NCI-H748 (cell line): ENCODE data around the gene MGRN1.

Source experiments
- DNase-seq: peaks from one replicate; lab custom pipeline; 2025; ENCODE audit not compliant: unreplicated experiment; lab: John Stamatoyannopoulos, UW

The MGRN1 gene

GRCh38 chr16:4624015-4624826, at the start of gene MGRN1:
Gene MGRN1 (plus strand): TSS chr16:4624826. CDS start chr16:4624961, 135 bp downstream.
- peak; percentile 94 for DNase-seq

- no peak for DNase-seq
Observed at GRCh38 chr16:4574919-4575705, 49.5 kb upstream of the MGRN1 start.

GRCh38 chr16:4576008-4576407, 48.6 kb upstream of the MGRN1 start:
- DNase-seq, result no peak

- no peak for DNase-seq
Observed at GRCh38 chr16:4578961-4579530, 45.6 kb upstream of the MGRN1 start.

- no peak for DNase-seq
Observed at GRCh38 chr16:4580250-4580649, 44.4 kb upstream of the MGRN1 start.

- DNase-seq, result no peak
Observed at GRCh38 chr16:4583906-4584305, 40.7 kb upstream of the MGRN1 start.

GRCh38 chr16:4586291-4586690, 38.3 kb upstream of the MGRN1 start:
- DNase-seq, result no peak

- DNase-seq, result no peak
Observed at GRCh38 chr16:4588386-4588785, 36.2 kb upstream of the MGRN1 start.

- DNase-seq, result no peak
Observed at GRCh38 chr16:4588961-4589360, 35.7 kb upstream of the MGRN1 start.

GRCh38 chr16:4591191-4591590, 33.4 kb upstream of the MGRN1 start:
- no peak for DNase-seq

GRCh38 chr16:4591706-4592470, 32.7 kb upstream of the MGRN1 start:
- DNase-seq, result no peak

- DNase-seq, result no peak
Observed at GRCh38 chr16:4593086-4593485, 31.5 kb upstream of the MGRN1 start.

GRCh38 chr16:4594433-4595410, 29.9 kb upstream of the MGRN1 start:
- no peak for DNase-seq

- no peak for DNase-seq
Observed at GRCh38 chr16:4597174-4597573, 27.5 kb upstream of the MGRN1 start.

GRCh38 chr16:4599037-4599436, 25.6 kb upstream of the MGRN1 start:
- no peak for DNase-seq

- no peak for DNase-seq
Observed at GRCh38 chr16:4599545-4599944, 25.1 kb upstream of the MGRN1 start.

- DNase-seq, result no peak
Observed at GRCh38 chr16:4601036-4601863, 23.4 kb upstream of the MGRN1 start.

- DNase-seq, result no peak
Observed at GRCh38 chr16:4601864-4602186, 22.8 kb upstream of the MGRN1 start.

- DNase-seq, result no peak
Observed at GRCh38 chr16:4602331-4602730, 22.3 kb upstream of the MGRN1 start.
